Karpas-422 (cell line): ENCODE measurements around the gene KIF18A. TPM values are rescaled to one million over a fixed set of nuclear protein-coding genes. Genes with fewer than 3 reads are reported as not detected.

Source experiments
- DNase-seq: peaks from one replicate; pipeline ENCODE4 v3.0.0-alpha.2; 2015
- H2AFZ ChIP-seq: fragments of 200-600 bp; sonication (generic); 2 replicates; pipeline ENCODE4 v1.6.1; 2014; ENCODE audit warnings: antibody characterized with exemption, low read length, mixed read lengths
- H3K27ac ChIP-seq: fragments of 200-600 bp; sonication (generic); 2 replicates; pipeline ENCODE4 v1.5.1; 2014; ENCODE audit warnings: mild to moderate bottlenecking, low read length, moderate library complexity
- H3K27me3 ChIP-seq: fragments of 200-600 bp; sonication (generic); 2 replicates; pipeline ENCODE4 v1.6.1; 2014; ENCODE audit warnings: low read length, mixed read lengths
- H3K36me3 ChIP-seq: fragments of 200-600 bp; sonication (generic); 2 replicates; pipeline ENCODE4 v1.6.1; 2014; ENCODE audit warnings: low read length, mixed read lengths; ENCODE audit not compliant: insufficient read depth
- H3K4me1 ChIP-seq: fragments of 200-600 bp; sonication (generic); 2 replicates; pipeline ENCODE4 v1.6.1; 2014; ENCODE audit warnings: mild to moderate bottlenecking, low read length, mixed read lengths
- H3K4me2 ChIP-seq: fragments of 200-600 bp; sonication (generic); 2 replicates; pipeline ENCODE4 v1.6.1; 2014; ENCODE audit warnings: low read length, low read depth, mild to moderate bottlenecking; ENCODE audit not compliant: poor library complexity, severe bottlenecking
- H3K4me3 ChIP-seq: fragments of 200-600 bp; sonication (generic); 2 replicates; pipeline ENCODE4 v1.5.1; 2014; ENCODE audit warnings: mild to moderate bottlenecking, antibody characterized with exemption, low read length, mixed read lengths
- H3K79me2 ChIP-seq: fragments of 200-600 bp; sonication (generic); 2 replicates; pipeline ENCODE4 v1.6.1; 2014; ENCODE audit warnings: mild to moderate bottlenecking, low read length, mixed read lengths
- H3K9ac ChIP-seq: fragments of 200-600 bp; sonication (generic); 2 replicates; pipeline ENCODE4 v1.6.0; 2014; ENCODE audit warnings: low read length
- H3K9me2 ChIP-seq: fragments of 200-600 bp; sonication (generic), shearing (Covaris generic); replicated peaks from 2 replicates; pipeline ENCODE4 v1.6.0; 2014; ENCODE audit warnings: mild to moderate bottlenecking, low read length, moderate library complexity; ENCODE audit not compliant: insufficient read depth
- H3K9me3 ChIP-seq: fragments of 300-700, 200-600 bp; sonication (generic); 2 replicates; pipeline ENCODE4 v1.6.1; 2014; ENCODE audit warnings: low read length, mixed read lengths
- H4K20me1 ChIP-seq: fragments of 200-600 bp; sonication (generic); 2 replicates; pipeline ENCODE4 v1.6.1; 2014; ENCODE audit warnings: mild to moderate bottlenecking, antibody characterized with exemption, low read length, low read depth; ENCODE audit not compliant: insufficient read depth
- total RNA-seq: library from RNA; depleted of rRNA; stranded (reverse); fragments of >200 nt; shearing (Covaris generic); gene quantifications from 2 replicates; pipeline ENCODE4 v1.2.3, GENCODE V29; 2014; ENCODE audit warnings: low replicate concordance

The KIF18A gene
- total RNA-seq, 1 experiment from 2014 or later = 30.7 TPM

GRCh38 chr11:28011813-28012212 is 96.1 kb downstream of the KIF18A start:
- Histone ChIP-seq H3K4me1 (no peaks in the 10 kb centered on the region), H3K9me3 (no peaks in the 10 kb centered on the region), H3K9me2 (no peaks in the 10 kb centered on the region), H3K36me3 (no peaks in the 10 kb centered on the region), H4K20me1 (no peaks in the 10 kb centered on the region), H3K27ac (no peak overlapping the region), H3K27me3 (no peaks in the 10 kb centered on the region), H3K4me3 (no peak overlapping the region), H3K4me2 (no peak overlapping the region), H2AFZ (no peak overlapping the region), H3K9ac (no peak overlapping the region), H3K79me2 (no peaks in the 10 kb centered on the region)
- DNase-seq = no peak

- no peaks in the 10 kb centered on the region for H3K79me2 ChIP-seq
- H4K20me1 ChIP-seq = no peaks in the 10 kb centered on the region
- H3K9me3 ChIP-seq = no peaks in the 10 kb centered on the region
- no peak overlapping the region for H3K4me2 ChIP-seq
- no peaks in the 10 kb centered on the region for H3K4me1 ChIP-seq
- no peaks in the 10 kb centered on the region for H3K36me3 ChIP-seq
- no peaks in the 10 kb centered on the region for H3K9me2 ChIP-seq
- H3K9ac ChIP-seq = no peak overlapping the region
- no peak overlapping the region for H2AFZ ChIP-seq
- no peak for DNase-seq
- H3K4me3 ChIP-seq = no peak overlapping the region
- no peak overlapping the region for H3K27ac ChIP-seq
- no peaks in the 10 kb centered on the region for H3K27me3 ChIP-seq
Measured at GRCh38 chr11:28009996-28010395, 98.0 kb downstream of the KIF18A start.

GRCh38 chr11:28009388-28009787 is 98.6 kb downstream of the KIF18A start:
- H3K9ac ChIP-seq = no peak overlapping the region
- no peaks in the 10 kb centered on the region for H3K79me2 ChIP-seq
- no peak overlapping the region for H3K4me3 ChIP-seq
- no peak overlapping the region for H3K27ac ChIP-seq
- H3K9me3 ChIP-seq = no peaks in the 10 kb centered on the region
- no peaks in the 10 kb centered on the region for H4K20me1 ChIP-seq
- no peaks in the 10 kb centered on the region for H3K36me3 ChIP-seq
- no peak overlapping the region for H2AFZ ChIP-seq
- H3K9me2 ChIP-seq = no peaks in the 10 kb centered on the region
- no peaks in the 10 kb centered on the region for H3K27me3 ChIP-seq
- H3K4me2 ChIP-seq = no peak overlapping the region
- no peaks in the 10 kb centered on the region for H3K4me1 ChIP-seq
- no peak for DNase-seq

GRCh38 chr11:28003615-28004014 is 104.3 kb downstream of the KIF18A start:
- Histone ChIP-seq H3K9ac (no peak overlapping the region), H3K9me2 (no peaks in the 10 kb centered on the region), H3K4me3 (no peak overlapping the region), H3K4me2 (no peak overlapping the region), H3K36me3 (peaks cover 5% of the 10 kb centered on the region), H3K27ac (no peak overlapping the region), H3K9me3 (no peaks in the 10 kb centered on the region; the same call in none of the 2 replicates), H3K79me2 (no peaks in the 10 kb centered on the region), H2AFZ (no peak overlapping the region), H3K27me3 (no peaks in the 10 kb centered on the region), H4K20me1 (no peaks in the 10 kb centered on the region), H3K4me1 (no peaks in the 10 kb centered on the region)
- DNase-seq = no peak

GRCh38 chr11:27998552-27998951 is 109.4 kb downstream of the KIF18A start:
- Histone ChIP-seq H4K20me1 (no peaks in the 10 kb centered on the region), H3K27me3 (no peaks in the 10 kb centered on the region), H3K4me2 (no peak overlapping the region), H3K9ac (no peak overlapping the region), H3K27ac (no peak overlapping the region), H3K79me2 (no peaks in the 10 kb centered on the region), H3K4me1 (no peaks in the 10 kb centered on the region), H3K9me3 (no peaks in the 10 kb centered on the region; the same call in none of the 2 replicates), H2AFZ (no peak overlapping the region), H3K36me3 (peaks cover 5% of the 10 kb centered on the region), H3K9me2 (no peaks in the 10 kb centered on the region), H3K4me3 (no peak overlapping the region)
- no peak for DNase-seq

- H3K9me2 ChIP-seq = no peaks in the 10 kb centered on the region
- no peak for DNase-seq
- no peaks in the 10 kb centered on the region for H3K4me1 ChIP-seq
- H3K27me3 ChIP-seq = no peaks in the 10 kb centered on the region
- H3K9me3 ChIP-seq = no peaks in the 10 kb centered on the region; the same call in 1 of the 2 replicates
- no peak overlapping the region for H3K9ac ChIP-seq
- H3K4me3 ChIP-seq = no peak overlapping the region
- no peak overlapping the region for H3K4me2 ChIP-seq
- H3K27ac ChIP-seq = no peak overlapping the region
- no peaks in the 10 kb centered on the region for H4K20me1 ChIP-seq
- H3K79me2 ChIP-seq = no peaks in the 10 kb centered on the region
- no peaks in the 10 kb centered on the region for H3K36me3 ChIP-seq
- H2AFZ ChIP-seq = no peak overlapping the region
Measured at GRCh38 chr11:27997344-27997743, 110.6 kb downstream of the KIF18A start.

- Histone ChIP-seq H3K9ac (no peak overlapping the region), H3K9me3 (no peaks in the 10 kb centered on the region), H3K79me2 (no peaks in the 10 kb centered on the region), H3K4me3 (no peak overlapping the region), H3K4me1 (no peaks in the 10 kb centered on the region), H3K4me2 (no peak overlapping the region), H3K9me2 (no peaks in the 10 kb centered on the region), H3K36me3 (no peaks in the 10 kb centered on the region), H3K27ac (no peak overlapping the region), H4K20me1 (no peaks in the 10 kb centered on the region), H2AFZ (no peak overlapping the region), H3K27me3 (no peaks in the 10 kb centered on the region)
- DNase-seq = no peak
Measured at GRCh38 chr11:27996066-27996465, 111.9 kb downstream of the KIF18A start.

GRCh38 chr11:27995083-27995482 is 112.9 kb downstream of the KIF18A start:
- DNase-seq = no peak
- no peak overlapping the region for H3K27ac ChIP-seq
- no peaks in the 10 kb centered on the region for H3K36me3 ChIP-seq
- no peaks in the 10 kb centered on the region for H3K9me2 ChIP-seq
- H3K9ac ChIP-seq = no peak overlapping the region
- no peaks in the 10 kb centered on the region for H4K20me1 ChIP-seq
- H3K79me2 ChIP-seq = no peaks in the 10 kb centered on the region
- no peak overlapping the region for H3K4me3 ChIP-seq
- no peaks in the 10 kb centered on the region for H3K9me3 ChIP-seq
- no peaks in the 10 kb centered on the region for H3K4me1 ChIP-seq
- no peak overlapping the region for H3K4me2 ChIP-seq
- H2AFZ ChIP-seq = no peak overlapping the region
- no peaks in the 10 kb centered on the region for H3K27me3 ChIP-seq

- no peak overlapping the region for H3K27ac ChIP-seq
- H3K36me3 ChIP-seq = no peaks in the 10 kb centered on the region
- H3K27me3 ChIP-seq = no peaks in the 10 kb centered on the region
- H4K20me1 ChIP-seq = no peaks in the 10 kb centered on the region
- no peak overlapping the region for H3K4me3 ChIP-seq
- no peaks in the 10 kb centered on the region for H3K79me2 ChIP-seq
- no peak overlapping the region for H2AFZ ChIP-seq
- no peak for DNase-seq
- H3K9ac ChIP-seq = no peak overlapping the region
- H3K9me3 ChIP-seq = no peaks in the 10 kb centered on the region
- H3K9me2 ChIP-seq = no peaks in the 10 kb centered on the region
- H3K4me2 ChIP-seq = no peak overlapping the region
- H3K4me1 ChIP-seq = no peaks in the 10 kb centered on the region
Measured at GRCh38 chr11:27991736-27992135, 116.2 kb downstream of the KIF18A start.
